Fibroblast of lung (primary cell): ENCODE results near the gene MACROD2.

Experiments used
- EZH2 ChIP-seq: IDR thresholded peaks from 2 replicates; pipeline ENCODE4 v1.5.1; 2012; ENCODE audit warnings: low read length, control low read depth, mild to moderate bottlenecking; ENCODE audit errors: missing control alignments
- TF ChIP-seq, protein P1 (sequence below), 2 donors: IDR thresholded peaks in 1 of 2; conservative IDR thresholded peaks in 1 of 2; 1 replicate in 1 of 2; 2 replicates in 1 of 2; pipeline ENCODE4 v1.5.1; 2011 to 2012; ENCODE audit warnings: low read length in 2 of 2, control low read depth in 1 of 2, inconsistent platforms in 1 of 2, low read depth in 1 of 2, mild to moderate bottlenecking in 1 of 2

DNA sequence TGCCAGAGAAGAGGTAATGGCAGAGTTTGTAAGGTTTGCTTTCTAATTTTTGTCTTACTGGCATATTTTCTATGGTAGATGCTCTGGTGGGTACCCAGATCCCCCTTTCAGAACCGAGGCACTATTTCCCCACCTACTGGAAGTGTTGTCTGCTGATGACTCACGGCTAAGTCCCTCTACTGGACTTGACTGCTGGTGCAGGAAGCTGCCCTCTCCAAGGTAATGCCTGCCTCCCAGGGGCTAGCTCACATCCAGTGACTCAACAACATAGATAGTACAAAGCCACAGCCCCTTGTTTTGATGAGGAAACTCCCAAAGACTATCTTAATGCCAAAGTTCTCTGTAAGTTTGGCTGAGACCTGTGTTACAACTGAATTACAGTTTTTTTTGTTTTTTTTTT is 627.5 kb downstream of the MACROD2 start:
- TF ChIP-seq, protein P1, sequence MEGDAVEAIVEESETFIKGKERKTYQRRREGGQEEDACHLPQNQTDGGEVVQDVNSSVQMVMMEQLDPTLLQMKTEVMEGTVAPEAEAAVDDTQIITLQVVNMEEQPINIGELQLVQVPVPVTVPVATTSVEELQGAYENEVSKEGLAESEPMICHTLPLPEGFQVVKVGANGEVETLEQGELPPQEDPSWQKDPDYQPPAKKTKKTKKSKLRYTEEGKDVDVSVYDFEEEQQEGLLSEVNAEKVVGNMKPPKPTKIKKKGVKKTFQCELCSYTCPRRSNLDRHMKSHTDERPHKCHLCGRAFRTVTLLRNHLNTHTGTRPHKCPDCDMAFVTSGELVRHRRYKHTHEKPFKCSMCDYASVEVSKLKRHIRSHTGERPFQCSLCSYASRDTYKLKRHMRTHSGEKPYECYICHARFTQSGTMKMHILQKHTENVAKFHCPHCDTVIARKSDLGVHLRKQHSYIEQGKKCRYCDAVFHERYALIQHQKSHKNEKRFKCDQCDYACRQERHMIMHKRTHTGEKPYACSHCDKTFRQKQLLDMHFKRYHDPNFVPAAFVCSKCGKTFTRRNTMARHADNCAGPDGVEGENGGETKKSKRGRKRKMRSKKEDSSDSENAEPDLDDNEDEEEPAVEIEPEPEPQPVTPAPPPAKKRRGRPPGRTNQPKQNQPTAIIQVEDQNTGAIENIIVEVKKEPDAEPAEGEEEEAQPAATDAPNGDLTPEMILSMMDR (conservative IDR thresholded peaks at IDR 0.05 in 1 of 2, IDR thresholded peaks at IDR 0.05 in 1 of 2; ENCODE audit: low read depth in 1 of 2, low read length in 2 of 2) = peak in 1 of 2 donors; percentile 13
- TF ChIP-seq EZH2 = no peak
